GM23338 (cell line): ENCODE data around the gene HNRNPA1. TPM values are rescaled to one million over a fixed set of nuclear protein-coding genes. Genes with fewer than 3 reads are reported as not detected.

ENCODE experiments used
- ATAC-seq: fragments of 200-7000 bp; cut with Tn5 transposase; 3 replicates; pipeline ENCODE4 v1.9.1; 2020
- DNase-seq: peaks from one replicate; pipeline ENCODE4 v3.0.0-alpha.2; 2015; ENCODE audit warnings: low spot score
- H2AFZ ChIP-seq: fragments of 200-600 bp; sonication (generic); 2 replicates; pipeline ENCODE4 v1.8.0; 2016; ENCODE audit warnings: antibody characterized with exemption, mild to moderate bottlenecking, moderate library complexity
- H3F3A ChIP-seq: fragments of 200-600 bp; sonication (generic); replicated peaks from 2 replicates; pipeline ENCODE4 v1.8.0; 2017; ENCODE audit warnings: antibody characterized with exemption, mixed run types, low read depth
- H3K27ac ChIP-seq: fragments of 200-600 bp; sonication (generic); 2 replicates; pipeline ENCODE4 v1.6.1; 2016; ENCODE audit warnings: low read depth
- H3K27me3 ChIP-seq: fragments of 200-600 bp; sonication (generic); 2 replicates; pipeline ENCODE4 v1.8.0; 2016; ENCODE audit warnings: mild to moderate bottlenecking, mixed run types, moderate library complexity; ENCODE audit not compliant: insufficient read depth
- H3K36me3 ChIP-seq: fragments of 200-600 bp; sonication (generic); 2 replicates; pipeline ENCODE4 v1.8.0; 2016; ENCODE audit warnings: mild to moderate bottlenecking; ENCODE audit not compliant: insufficient read depth
- H3K4me1 ChIP-seq: fragments of 200-600 bp; sonication (generic); 2 replicates; pipeline ENCODE4 v1.8.0; 2016; ENCODE audit warnings: mild to moderate bottlenecking, moderate library complexity; ENCODE audit not compliant: insufficient read depth
- H3K4me2 ChIP-seq: fragments of 200-600 bp; sonication (generic); 2 replicates; pipeline ENCODE4 v1.7.1; 2017; ENCODE audit warnings: mixed run types
- H3K4me3 ChIP-seq: fragments of 200-600 bp; sonication (generic); 2 replicates; pipeline ENCODE4 v1.6.1; 2016; ENCODE audit warnings: mixed run types
- H3K79me2 ChIP-seq: fragments of 200-600 bp; sonication (generic); replicated peaks from 2 replicates; pipeline ENCODE4 v1.8.0; 2017; ENCODE audit warnings: mild to moderate bottlenecking; ENCODE audit not compliant: insufficient read depth
- H3K9me2 ChIP-seq: fragments of 200-600 bp; sonication (generic); 2 replicates; pipeline ENCODE4 v1.8.0; 2017; ENCODE audit not compliant: insufficient read depth
- H4K20me1 ChIP-seq: fragments of 200-600 bp; sonication (generic); replicated peaks from 2 replicates; pipeline ENCODE4 v1.8.0; 2017; ENCODE audit warnings: mild to moderate bottlenecking; ENCODE audit not compliant: insufficient read depth
- H3K27ac Mint-ChIP-seq: 2 replicates; pipeline ENCODE4 v1.8.0; 2020; ENCODE audit warnings: inconsistent platforms, mild to moderate bottlenecking, moderate library complexity, mixed read lengths
- H3K27me3 Mint-ChIP-seq: 3 replicates; pipeline ENCODE4 v1.8.0; 2022; ENCODE audit warnings: low read depth, mild to moderate bottlenecking, moderate library complexity, mixed read lengths, inconsistent platforms; ENCODE audit not compliant: insufficient read depth, poor library complexity
- H3K36me3 Mint-ChIP-seq: 3 replicates; pipeline ENCODE4 v1.8.0; 2021; ENCODE audit warnings: low read depth, mild to moderate bottlenecking, inconsistent platforms, moderate library complexity, mixed read lengths
- H3K4me1 Mint-ChIP-seq: 3 replicates; pipeline ENCODE4 v1.8.0; 2020; ENCODE audit warnings: mild to moderate bottlenecking, inconsistent platforms, mixed read lengths
- H3K4me3 Mint-ChIP-seq: 3 replicates; pipeline ENCODE4 v1.8.0; 2021; ENCODE audit warnings: moderate library complexity, mild to moderate bottlenecking, inconsistent platforms, mixed read lengths
- H3K9me3 Mint-ChIP-seq: 3 replicates; pipeline ENCODE4 v1.8.0; 2020; ENCODE audit warnings: moderate library complexity, mild to moderate bottlenecking, inconsistent platforms, mixed read lengths
- CREB1 ChIP-seq: fragments of 250-450 bp; sonication (Bioruptor Pico); IDR thresholded peaks from 2 replicates; pipeline ENCODE4 v1.5.0; 2020; ENCODE audit warnings: low read depth, mild to moderate bottlenecking, moderate library complexity
- CTCF ChIP-seq, 2 experiments: fragments of 200-600 bp in 1 of 2; sonication (generic) in 1 of 2; conservative IDR thresholded peaks; 2 replicates each; pipeline versions ENCODE4 v1.5.1 to v1.6.1; 2016 to 2017; ENCODE audit warnings: antibody characterized with exemption in 2 of 2, low read depth in 2 of 2, mild to moderate bottlenecking in 2 of 2, moderate library complexity in 1 of 2
- EZH2 ChIP-seq: fragments of 200-600 bp; sonication (generic); IDR thresholded peaks from one replicate; pipeline ENCODE4 v1.8.0; 2017; ENCODE audit warnings: antibody characterized with exemption, mild to moderate bottlenecking, low read depth; ENCODE audit not compliant: unreplicated experiment
- EZH2phosphoT487 ChIP-seq: fragments of 200-600 bp; sonication (generic); IDR thresholded peaks from one replicate; pipeline ENCODE4 v1.8.1; 2018; ENCODE audit warnings: antibody characterized with exemption; ENCODE audit not compliant: unreplicated experiment
- JUNB ChIP-seq: IDR thresholded peaks from one replicate; pipeline ENCODE4 v1.6.1; 2016; ENCODE audit warnings: antibody characterized with exemption; ENCODE audit not compliant: unreplicated experiment
- NANOG ChIP-seq: IDR thresholded peaks from 2 replicates; pipeline ENCODE4 v1.6.1; 2016; ENCODE audit warnings: antibody characterized with exemption, borderline replicate concordance
- POLR2AphosphoS5 ChIP-seq: IDR thresholded peaks from 2 replicates; pipeline ENCODE4 v1.6.1; 2016; ENCODE audit warnings: antibody characterized with exemption, low read depth
- REST ChIP-seq: IDR thresholded peaks from one replicate; pipeline ENCODE4 v1.6.1; 2018; ENCODE audit warnings: antibody characterized with exemption; ENCODE audit not compliant: unreplicated experiment
- STAT1 ChIP-seq: IDR thresholded peaks from one replicate; pipeline ENCODE4 v1.6.1; 2016; ENCODE audit warnings: antibody characterized with exemption; ENCODE audit not compliant: unreplicated experiment
- ZNF114 ChIP-seq: fragments of 250-450 bp; sonication (Bioruptor Pico); IDR thresholded peaks from 2 replicates; pipeline ENCODE4 v1.5.0; 2020; ENCODE audit warnings: mild to moderate bottlenecking, moderate library complexity
- ZNF331 ChIP-seq: fragments of 250-450 bp; sonication (Bioruptor Pico); IDR thresholded peaks from 2 replicates; pipeline ENCODE4 v1.5.0; 2020; ENCODE audit warnings: low read depth, mild to moderate bottlenecking, moderate library complexity
- ZNF462 ChIP-seq: fragments of 250-450 bp; sonication (Bioruptor Pico); IDR thresholded peaks from 2 replicates; pipeline ENCODE4 v1.5.0; 2020; ENCODE audit warnings: mild to moderate bottlenecking, moderate library complexity
- polyA plus RNA-seq: library from polyadenylated mRNA; unstranded; fragments of >200 nt; fragmentation: Nextera tagmentation; extraction: Ambion mirVana; gene quantifications from 2 replicates; pipeline ENCODE4 v1.2.1, GENCODE V29; 2016
- total RNA-seq: library from RNA; depleted of rRNA; stranded (reverse); fragments of >200 nt; shearing (Covaris generic); gene quantifications from 2 replicates; pipeline ENCODE4 v1.2.3, GENCODE V29; 2014

The HNRNPA1 gene
- total and polyA plus RNA-seq, 2 experiments from 2014 or later: 1,104 to 2,576 TPM

- TF ChIP-seq REST: no peak
- no peak for TF ChIP-seq ZNF114 (CRISPR knock-in tag)
- TF ChIP-seq STAT1: no peak
- no peak for TF ChIP-seq ZNF331
These were observed 40.8 kb downstream of the HNRNPA1 start (continued) for GRCh38 chr12:54321363-54321762.

GRCh38 chr12:54324617-54325441 is 44.3 kb downstream of the HNRNPA1 start, which contains the start of gene COPZ1:
TSS of gene COPZ1 (plus strand) at chr12:54325131. CDS start at chr12:54325164, 33 bp downstream.
- no peaks in the 10 kb centered on the region for H3K9me2 ChIP-seq
- peaks cover 7% of the 10 kb centered on the region for H3K79me2 ChIP-seq
- ATAC-seq (peak; percentile 95), DNase-seq (peak; percentile 100)
- Mint-ChIP-seq H3K27ac (peak within 1 kb of the TSS; percentile 97), H3K27me3 (peaks cover 3% of the 10 kb centered on the region), H3K36me3 (no peaks in the 10 kb centered on the region), H3K4me1 (peaks cover 19% of the 10 kb centered on the region), H3K9me3 (no peaks in the 10 kb centered on the region), H3K4me3 (peak within 1 kb of the TSS; percentile 100)
- peak within 1 kb of the TSS; percentile 39 for H2AFZ ChIP-seq
- peaks cover 15% of the 10 kb centered on the region for H3K4me1 ChIP-seq
- H3F3A ChIP-seq: no peaks in the 10 kb centered on the region; the same call in none of the 2 replicates
- H3K4me3 ChIP-seq: peak within 1 kb of the TSS; percentile 53
- peak within 1 kb of the TSS; percentile 0; the same call in 1 of the 2 replicates for H3K27ac ChIP-seq
- no peaks in the 10 kb centered on the region for H3K27me3 ChIP-seq
- H4K20me1 ChIP-seq: no peaks in the 10 kb centered on the region
- no peaks in the 10 kb centered on the region for H3K36me3 ChIP-seq
- H3K4me2 ChIP-seq: peak within 1 kb of the TSS; percentile 74
- TF ChIP-seq POLR2AphosphoS5 (peak; percentile 69), CREB1 (CRISPR knock-in tag) (peak; percentile 86), EZH2phosphoT487 (no peak), EZH2 (no peak), NANOG (0 out of 2 replicates have a peak, but pooled peaks have one; percentile 7), ZNF331 (no peak), ZNF462 (no peak), CTCF (conservative IDR thresholded peaks at IDR 0.05; ENCODE audit: low read depth in 2 of 2) (peak; percentile 77 to 92), STAT1 (no peak), ZNF114 (CRISPR knock-in tag) (no peak), JUNB (no peak)
